Iris pigment epithelial cell (primary cell): Measurements from ENCODE around the gene ZNF609.
"Not testable (repeated sequence)": the region's sequence is repeated elsewhere in the genome, so short reads cannot be mapped to it uniquely, and the experiment has no call there.

Experiments
- DNase-seq: peaks from one replicate; pipeline ENCODE4 v3.0.0-alpha.2; 2011; ENCODE audit warnings: low read depth

Gene ZNF609

GRCh38 chr15:64581408-64581761 lies 121.0 kb downstream of the ZNF609 start:
- DNase-seq: no peak

DNA sequence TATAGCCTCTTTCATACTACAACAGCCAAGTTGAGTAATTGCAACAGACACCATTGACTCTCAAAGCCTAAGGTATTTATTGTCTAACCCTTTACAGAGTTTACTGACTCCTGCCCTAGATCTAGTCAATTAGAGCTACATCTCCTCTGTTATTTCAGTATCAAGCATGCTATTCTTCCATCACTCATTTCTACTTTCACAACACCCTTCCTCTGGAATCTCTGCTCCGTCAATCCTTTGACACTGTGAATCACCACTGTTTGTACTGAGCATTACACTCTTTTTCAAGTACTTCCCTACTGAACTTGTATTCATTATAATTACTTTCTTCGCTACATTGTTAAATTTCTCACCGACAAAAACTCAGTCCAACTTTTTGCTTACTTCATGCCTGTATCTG lies 121.8 kb downstream of the ZNF609 start:
- peak; percentile 89 for DNase-seq

DNA sequence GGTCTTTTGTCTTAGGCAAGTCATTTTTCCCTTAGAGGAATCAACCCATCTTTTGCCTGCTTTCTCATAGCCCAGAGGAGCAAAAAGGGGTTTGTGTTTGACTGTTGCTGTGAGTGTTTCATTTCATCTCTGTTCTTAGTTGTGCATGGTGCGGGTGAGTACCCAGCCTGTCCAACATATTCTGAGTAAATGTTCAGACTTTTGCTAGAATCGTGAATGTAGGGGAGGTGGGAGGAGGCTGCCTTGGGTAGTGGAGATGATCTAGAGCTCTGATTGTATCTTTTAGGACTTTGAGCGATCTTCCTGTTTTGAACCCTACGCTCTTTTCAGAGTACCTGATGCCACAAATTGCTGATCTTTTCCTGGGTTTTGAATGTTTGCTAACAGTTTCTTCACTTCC lies 123.1 kb downstream of the ZNF609 start:
- DNase-seq: no peak

- no peak for DNase-seq
Measured at GRCh38 chr15:64583983-64584382, 123.6 kb downstream of the ZNF609 start.

DNA sequence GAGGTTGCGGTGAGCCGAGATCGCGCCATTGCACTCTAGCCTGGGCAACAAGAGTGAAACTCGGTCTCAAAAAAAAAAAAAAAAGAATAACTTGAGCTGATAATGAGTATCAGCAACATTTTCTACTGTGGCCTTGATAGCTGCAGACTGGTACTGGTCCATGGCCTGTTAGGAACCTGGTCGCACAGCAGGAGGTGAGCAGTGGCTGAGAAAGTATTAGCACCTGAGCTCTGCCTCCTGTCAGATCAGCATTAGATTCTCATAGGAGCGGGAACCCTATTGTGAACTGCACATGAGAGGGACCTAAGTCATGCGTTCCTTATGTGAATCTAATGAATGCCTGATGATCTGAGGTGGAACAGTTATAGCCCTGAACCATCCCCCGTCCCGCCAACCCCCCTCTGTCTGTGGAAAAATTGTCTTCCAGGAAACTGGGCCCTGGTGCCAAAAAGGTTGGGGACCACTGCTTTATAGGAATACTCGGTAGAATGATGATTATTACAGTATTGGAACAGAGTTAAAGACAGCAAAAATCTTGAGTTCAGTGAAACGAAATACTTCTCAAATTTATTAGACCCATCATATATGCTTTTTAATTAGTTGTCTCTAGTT lies 126.0 kb downstream of the ZNF609 start:
- DNase-seq: no peak

DNA sequence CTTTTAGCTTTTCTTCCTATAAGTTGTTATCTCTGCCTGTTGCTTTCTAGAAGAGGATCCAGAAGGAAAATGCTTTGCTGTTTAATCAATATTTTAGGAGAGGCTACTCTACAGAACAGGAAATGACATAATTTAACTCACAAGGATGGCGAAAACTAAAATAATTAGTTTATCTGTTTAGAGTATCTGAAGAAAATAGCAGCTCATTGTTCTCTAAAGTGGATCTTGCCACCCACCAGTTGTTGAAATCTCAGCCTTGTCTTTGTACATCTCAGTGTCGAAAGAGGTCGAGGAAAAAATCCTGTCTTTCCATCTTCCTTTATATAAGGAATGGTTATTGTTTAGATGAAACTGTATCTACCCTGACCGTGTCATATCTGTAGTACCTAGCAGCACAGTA lies 126.6 kb downstream of the ZNF609 start:
- DNase-seq: no peak

- no peak for DNase-seq
Measured at GRCh38 chr15:64589435-64590084, 129.2 kb downstream of the ZNF609 start.

- DNase-seq: not testable (repeated sequence)
Measured at GRCh38 chr15:64592845-64593244, 132.5 kb downstream of the ZNF609 start.

DNA sequence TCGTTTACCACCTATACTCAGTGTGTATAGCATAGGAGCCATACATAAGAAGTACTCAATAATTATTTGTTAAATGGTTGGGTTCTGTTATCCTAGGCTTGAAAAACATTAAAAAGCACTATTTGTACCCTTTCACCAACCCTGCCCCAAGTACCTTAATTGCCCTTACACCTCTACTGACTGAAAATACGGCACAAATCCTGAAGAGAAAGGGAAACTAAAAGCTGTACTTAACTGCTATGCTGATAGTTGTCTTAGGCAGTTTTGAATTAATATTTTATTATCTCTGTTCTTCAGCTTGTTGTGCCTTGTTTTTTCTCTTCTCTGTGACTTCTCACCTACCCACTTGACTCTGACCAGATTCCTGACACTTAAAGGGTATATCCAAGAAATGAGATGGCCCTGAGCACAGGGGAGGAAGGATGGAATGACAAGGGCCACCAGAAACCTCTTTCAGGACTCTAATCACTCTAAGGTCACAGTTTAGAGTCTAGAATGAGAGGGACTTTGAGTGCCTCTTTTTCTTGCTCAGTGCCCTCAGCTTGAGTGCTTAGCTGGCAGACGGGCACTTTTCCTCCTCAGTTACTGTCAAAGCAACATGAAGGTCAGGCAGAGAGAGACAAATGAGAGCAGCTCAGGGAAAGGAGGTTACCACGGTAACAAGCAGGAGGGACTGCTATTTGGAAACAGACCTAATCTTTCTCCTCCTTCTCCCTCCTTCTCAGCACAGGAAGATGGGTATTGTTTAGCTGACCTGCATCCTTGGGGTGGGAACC lies 136.5 kb downstream of the ZNF609 start:
- peak; percentile 68 for DNase-seq

DNA sequence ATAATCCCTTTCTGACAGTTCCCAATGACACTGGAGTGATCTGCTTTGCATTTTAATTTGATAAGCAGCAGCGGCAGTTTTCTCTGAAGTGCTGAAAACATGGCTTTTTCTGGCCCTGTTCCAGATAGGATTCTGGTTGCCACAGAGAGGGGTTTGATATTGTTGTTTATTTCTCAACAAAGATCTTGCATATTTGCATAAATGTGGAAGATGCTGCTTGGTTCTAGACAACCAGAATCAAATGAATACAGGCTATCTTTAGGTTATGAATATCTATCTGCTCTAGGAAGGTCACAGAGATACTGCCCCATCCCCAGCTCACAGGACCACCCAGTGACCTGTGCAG lies 137.1 kb downstream of the ZNF609 start:
- DNase-seq: no peak

DNA sequence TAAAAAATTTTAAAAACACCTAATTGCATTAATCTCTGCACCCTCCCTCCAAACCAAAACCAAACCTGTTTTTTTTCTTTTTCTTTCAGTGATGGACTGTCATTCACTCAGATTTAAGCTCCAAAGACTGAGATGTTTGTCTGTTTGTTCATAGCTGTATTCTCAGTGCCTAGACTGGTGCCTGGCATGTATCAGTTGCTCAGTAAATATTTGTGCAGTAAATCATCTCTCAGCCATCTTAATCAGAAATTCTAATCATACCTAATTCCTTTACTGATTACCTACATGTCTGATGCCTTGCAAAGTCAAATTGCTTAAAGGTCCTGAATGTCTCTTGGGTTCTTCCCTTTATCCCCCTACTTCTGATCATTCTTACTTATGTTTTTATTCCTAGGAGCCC lies 138.8 kb downstream of the ZNF609 start:
- DNase-seq: no peak

GRCh38 chr15:64599716-64600115 lies 139.3 kb downstream of the ZNF609 start:
- no peak for DNase-seq

- DNase-seq: no peak
Measured at GRCh38 chr15:64600794-64601193, 140.4 kb downstream of the ZNF609 start.

- DNase-seq: no peak
Measured at GRCh38 chr15:64604319-64604718, 143.9 kb downstream of the ZNF609 start.

GRCh38 chr15:64607416-64607815 lies 147.0 kb downstream of the ZNF609 start:
- not testable (repeated sequence) for DNase-seq

GRCh38 chr15:64610257-64610919 lies 150.0 kb downstream of the ZNF609 start:
- no peak for DNase-seq

GRCh38 chr15:64611085-64611725 lies 150.8 kb downstream of the ZNF609 start:
- DNase-seq: peak; percentile 36

DNA sequence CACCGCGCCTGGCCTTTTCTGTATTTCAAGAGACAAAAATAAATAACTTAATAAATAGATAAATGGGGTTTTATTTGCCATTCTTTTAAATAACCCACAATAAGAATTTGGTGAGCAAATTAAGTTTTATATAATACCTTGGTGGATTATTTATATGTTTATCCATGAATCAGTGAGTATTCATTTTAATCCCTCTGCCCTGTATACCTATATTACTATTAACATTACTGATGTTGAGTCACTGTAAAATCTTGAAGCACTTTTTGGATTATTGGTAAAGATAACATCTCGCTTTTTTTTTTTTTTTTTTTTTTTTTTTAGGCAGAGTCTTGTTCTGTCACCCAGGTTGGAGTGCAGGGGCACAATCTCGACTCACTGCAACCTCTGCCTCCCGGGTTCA lies 154.1 kb downstream of the ZNF609 start:
- no peak for DNase-seq

- DNase-seq: no peak
Measured at GRCh38 chr15:64617727-64618126, 157.3 kb downstream of the ZNF609 start.

GRCh38 chr15:64618138-64618537 lies 157.8 kb downstream of the ZNF609 start:
- no peak for DNase-seq

DNA sequence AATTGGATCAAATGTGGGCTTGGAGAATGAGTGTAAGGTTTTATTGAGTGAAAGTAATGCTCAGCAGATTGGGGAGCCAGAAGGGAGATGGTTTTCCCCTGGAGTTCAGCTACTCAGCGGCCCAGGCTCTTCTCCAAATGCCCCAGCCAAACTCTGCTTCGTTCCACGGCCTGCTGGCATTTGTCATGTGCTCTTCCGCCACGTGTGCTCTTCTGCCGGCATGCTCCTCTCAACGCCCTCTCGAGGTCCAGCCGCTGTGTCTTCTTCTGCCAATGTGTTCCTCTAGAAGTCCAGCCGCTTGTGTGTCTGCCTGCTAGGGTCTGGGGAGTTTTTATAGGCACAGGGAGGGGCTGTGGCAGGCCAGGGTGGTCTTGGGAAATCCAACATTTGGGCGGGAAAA lies 158.2 kb downstream of the ZNF609 start:
- DNase-seq: no peak
